ENCODE data around the gene SGK1. TPM values are rescaled to one million over a fixed set of nuclear protein-coding genes. Genes with fewer than 3 reads are reported as not detected.

Gene SGK1
- 220 and 522 TPM in 2 replicates for total RNA-seq

DNA sequence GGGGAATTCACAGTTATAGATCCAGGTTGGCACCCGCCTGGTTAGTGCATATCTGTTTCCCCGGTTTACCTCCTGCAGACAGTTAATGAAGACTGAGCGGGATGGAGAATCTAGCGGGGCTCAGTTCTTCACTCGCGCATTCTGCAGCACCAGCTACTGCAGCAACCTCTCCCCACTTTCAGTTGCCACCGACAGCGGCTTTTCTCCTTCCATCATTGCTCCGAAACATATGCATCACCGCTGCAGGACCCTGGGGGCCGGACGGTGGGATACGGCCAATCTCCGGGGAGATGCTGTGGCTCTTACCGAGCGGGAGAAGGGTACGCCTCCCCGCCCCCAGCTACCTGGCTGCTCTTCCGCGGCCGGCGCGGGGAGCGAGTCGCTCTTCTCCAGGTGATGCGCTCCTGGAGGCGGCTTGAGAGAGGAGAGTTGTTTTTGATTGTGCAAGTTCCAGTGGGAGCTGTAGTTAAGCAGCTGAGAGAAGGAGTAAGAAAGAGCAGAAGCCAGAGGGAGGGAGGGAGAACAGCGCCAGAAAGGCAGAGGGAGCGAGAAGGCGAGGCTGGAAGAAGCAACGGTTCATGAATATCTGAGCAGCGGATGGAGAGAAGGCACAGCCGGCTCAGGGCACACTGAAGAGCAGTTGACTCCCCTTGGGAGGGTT lies at the start of gene SGK1:
TSS of gene SGK1 (minus strand) at position 642 of the 661 bp plus-strand sequence. CDS start 652 bp downstream, outside the sequence.

Small RNA genes lying within 50 kb of the gene (small RNA-seq; reads per million reads assigned to genes)
- gene RF00019 = not detected
- gene RN7SL408P = 0.19 reads per million
- gene RNA5SP218 = not detected
- not detected for gene RPS29P32
